ENCODE data around the gene SERGEF.

GRCh38 chr11:17983569-17983968, 29.3 kb downstream of the SERGEF start:
- TF ChIP-seq CTCF (IDR thresholded peaks at IDR 0.05; ENCODE audit: insufficient read depth, low read length, poor library complexity, severe bottlenecking) (no peak), EZH2phosphoT487 (conservative IDR thresholded peaks at IDR 0.05; ENCODE audit: low read length) (no peak)
